ENCODE measurements around the gene CBX8. TPM values are rescaled to one million over a fixed set of nuclear protein-coding genes. Genes with fewer than 3 reads are reported as not detected.

The CBX8 gene
- total and polyA plus RNA-seq, 2 of the 13 experiments (the other 11 are each of a cell fraction or from before 2014, with no cell fraction given): 0.34 to 12.6 TPM

- TF ChIP-seq HDAC2 (CRISPR knock-in tag; IDR thresholded peaks at IDR 0.05): peak; percentile 76
- no peak for TF ChIP-seq SOX6 (IDR thresholded peaks at IDR 0.05)
- peak; percentile 63; the same call in 1 of the 2 replicates for TF ChIP-seq SOX6 (CRISPR knock-in tag; IDR thresholded peaks at IDR 0.05)
- no peak for TF ChIP-seq FIP1L1 (IDR thresholded peaks at IDR 0.05; ENCODE audit: borderline replicate concordance, insufficient read depth, low read depth, low read length)
- TF ChIP-seq TRIM24 (CRISPR knock-in tag; IDR thresholded peaks at IDR 0.05): peak; percentile 54; the same call in 1 of the 2 replicates
- peak; percentile 18; the same call in 1 of the 2 replicates for TF ChIP-seq CREBL2 (CRISPR knock-in tag; IDR thresholded peaks at IDR 0.05; ENCODE audit: borderline replicate concordance)
- no peak for TF ChIP-seq MNT (IDR thresholded peaks at IDR 0.05)
- peak; percentile 23; the same call in 1 of the 2 replicates for TF ChIP-seq NCOA2 (CRISPR knock-in tag; IDR thresholded peaks at IDR 0.05)
- peak; percentile 96 for TF ChIP-seq MTF2 (CRISPR knock-in tag; IDR thresholded peaks at IDR 0.05; ENCODE audit: borderline replicate concordance)
- TF ChIP-seq SMAD9 (CRISPR knock-in tag; IDR thresholded peaks at IDR 0.05): peak; percentile 61; the same call in 1 of the 2 replicates
- TF ChIP-seq FOXM1 (CRISPR knock-in tag; IDR thresholded peaks at IDR 0.05): no peak
- 0 out of 2 replicates have a peak, but pooled peaks have one; percentile 15 for TF ChIP-seq NFE2L1 (CRISPR knock-in tag; IDR thresholded peaks at IDR 0.05; ENCODE audit: borderline replicate concordance)
- TF ChIP-seq ZNF709 (CRISPR knock-in tag; IDR thresholded peaks at IDR 0.05): peak; percentile 97
- no peak for TF ChIP-seq ZNF138 (CRISPR knock-in tag; IDR thresholded peaks at IDR 0.05; ENCODE audit: low read depth)
- TF ChIP-seq DRAP1 (CRISPR knock-in tag; IDR thresholded peaks at IDR 0.05): peak; percentile 17; the same call in 1 of the 2 replicates
- peak; percentile 69; the same call in 1 of the 2 replicates for TF ChIP-seq ARNTL (CRISPR knock-in tag; IDR thresholded peaks at IDR 0.05)
- TF ChIP-seq TOE1 (CRISPR knock-in tag; IDR thresholded peaks at IDR 0.05): peak; percentile 58; the same call in 1 of the 2 replicates
- peak; percentile 94; the same call in 1 of the 2 replicates for TF ChIP-seq ZNF468 (CRISPR knock-in tag; IDR thresholded peaks at IDR 0.05)
- 0 out of 2 replicates have a peak, but pooled peaks have one; percentile 42 for TF ChIP-seq KMT2A (CRISPR knock-in tag; IDR thresholded peaks at IDR 0.05)
- peak; percentile 89; the same call in 1 of the 2 replicates for TF ChIP-seq ZNF33B (CRISPR knock-in tag; IDR thresholded peaks at IDR 0.05)
- peak; percentile 90 for TF ChIP-seq ZNF530 (CRISPR knock-in tag; IDR thresholded peaks at IDR 0.05; ENCODE audit: low read depth)
- TF ChIP-seq ZNF136 (CRISPR knock-in tag; IDR thresholded peaks at IDR 0.05; ENCODE audit: low read depth): peak; percentile 28; the same call in 1 of the 2 replicates
- peak; percentile 76 for TF ChIP-seq ZFX (CRISPR knock-in tag; IDR thresholded peaks at IDR 0.05; ENCODE audit: low read depth)
- TF ChIP-seq GABPA (IDR thresholded peaks at IDR 0.05; ENCODE audit: low read depth, low read length): peak; percentile 74
- TF ChIP-seq GABPA (CRISPR knock-in tag; IDR thresholded peaks at IDR 0.05; ENCODE audit: low read depth): peak; percentile 59
- TF ChIP-seq ZNF639 (CRISPR knock-in tag; conservative IDR thresholded peaks at IDR 0.05): peak; percentile 79; the same call in 1 of the 2 replicates
- TF ChIP-seq ZNF17 (CRISPR knock-in tag; IDR thresholded peaks at IDR 0.05): 0 out of 2 replicates have a peak, but pooled peaks have one; percentile 40
- TF ChIP-seq ZNF546 (CRISPR knock-in tag; conservative IDR thresholded peaks at IDR 0.05): peak; percentile 97
Observed at GRCh38 chr17:79803997-79804855, 7.3 kb upstream of the CBX8 start (continued).

All from HepG2 (cell line).